HG02885 (cell line): ENCODE measurements around the gene MRC1.

Source experiments
- ATAC-seq: cut with Tn5 transposase; IDR thresholded peaks from one replicate; pipeline ENCODE4 v1.9.1; 2021; ENCODE audit warnings: mild to moderate bottlenecking; ENCODE audit not compliant: unreplicated experiment, poor library complexity

Gene MRC1

GRCh38 chr10:17838080-17838648 is 29.0 kb downstream of the MRC1 start:
- no peak for ATAC-seq

- no peak for ATAC-seq
Observed at GRCh38 chr10:17841050-17841449, 31.9 kb downstream of the MRC1 start.

- ATAC-seq, result no peak
Observed at GRCh38 chr10:17842641-17843040, 33.5 kb downstream of the MRC1 start.

- ATAC-seq, result no peak
Observed at GRCh38 chr10:17847585-17848296, 38.6 kb downstream of the MRC1 start.

GRCh38 chr10:17848646-17849045 is 39.5 kb downstream of the MRC1 start:
- no peak for ATAC-seq

- no peak for ATAC-seq
Observed at GRCh38 chr10:17850501-17850900, 41.4 kb downstream of the MRC1 start.

- ATAC-seq, result no peak
Observed at GRCh38 chr10:17851611-17852010, 42.5 kb downstream of the MRC1 start.

GRCh38 chr10:17854044-17854652 is 45.0 kb downstream of the MRC1 start:
- no peak for ATAC-seq

GRCh38 chr10:17857040-17857439 is 47.9 kb downstream of the MRC1 start:
- ATAC-seq, result no peak

GRCh38 chr10:17859492-17860156 is 50.5 kb downstream of the MRC1 start:
- no peak for ATAC-seq

- ATAC-seq, result no peak
Observed at GRCh38 chr10:17861760-17862159, 52.6 kb downstream of the MRC1 start.

GRCh38 chr10:17865351-17865750 is 56.2 kb downstream of the MRC1 start:
- no peak for ATAC-seq

GRCh38 chr10:17866346-17866745 is 57.2 kb downstream of the MRC1 start:
- ATAC-seq, result no peak

- no peak for ATAC-seq
Observed at GRCh38 chr10:17867056-17867455, 57.9 kb downstream of the MRC1 start.

- no peak for ATAC-seq
Observed at GRCh38 chr10:17871036-17871435, 61.9 kb downstream of the MRC1 start.

- ATAC-seq, result no peak
Observed at GRCh38 chr10:17872191-17873091, 63.3 kb downstream of the MRC1 start.

GRCh38 chr10:17873946-17874345 is 64.8 kb downstream of the MRC1 start:
- no peak for ATAC-seq

GRCh38 chr10:17877121-17877520 is 68.0 kb downstream of the MRC1 start:
- no peak for ATAC-seq

GRCh38 chr10:17878896-17879295 is 69.7 kb downstream of the MRC1 start:
- no peak for ATAC-seq

- ATAC-seq, result no peak
Observed at GRCh38 chr10:17880601-17881000, 71.5 kb downstream of the MRC1 start.
